Measurements from ENCODE around the gene TSPOAP1.

The TSPOAP1 gene

DNA sequence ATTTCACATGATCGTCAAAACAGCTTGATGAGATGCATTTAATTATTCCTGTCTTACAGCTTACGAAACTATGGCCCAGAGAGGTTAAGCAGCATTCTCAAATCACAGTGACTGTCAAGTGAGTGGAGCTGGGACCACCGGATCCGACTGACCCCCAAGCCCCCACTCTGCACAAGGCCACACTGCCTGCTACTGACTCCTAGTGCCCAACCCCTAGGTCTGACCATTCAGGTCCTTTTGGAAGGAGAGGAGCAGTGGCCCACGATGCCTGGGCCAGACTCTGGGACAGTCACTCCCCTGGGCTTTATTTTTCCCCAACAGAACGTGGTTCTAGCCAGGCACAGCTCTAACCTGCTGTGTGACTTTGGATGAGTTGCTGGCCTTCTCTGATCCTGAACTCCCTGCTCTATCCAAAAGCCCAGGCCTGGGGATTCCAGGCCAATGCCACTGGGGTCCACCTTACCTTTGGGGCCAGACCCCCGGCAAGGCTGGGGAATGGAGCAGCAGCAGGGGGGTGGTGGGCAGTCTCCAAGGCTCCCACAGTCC, 9.9 kb downstream of the TSPOAP1 start:
- TF ChIP-seq, protein P1, sequence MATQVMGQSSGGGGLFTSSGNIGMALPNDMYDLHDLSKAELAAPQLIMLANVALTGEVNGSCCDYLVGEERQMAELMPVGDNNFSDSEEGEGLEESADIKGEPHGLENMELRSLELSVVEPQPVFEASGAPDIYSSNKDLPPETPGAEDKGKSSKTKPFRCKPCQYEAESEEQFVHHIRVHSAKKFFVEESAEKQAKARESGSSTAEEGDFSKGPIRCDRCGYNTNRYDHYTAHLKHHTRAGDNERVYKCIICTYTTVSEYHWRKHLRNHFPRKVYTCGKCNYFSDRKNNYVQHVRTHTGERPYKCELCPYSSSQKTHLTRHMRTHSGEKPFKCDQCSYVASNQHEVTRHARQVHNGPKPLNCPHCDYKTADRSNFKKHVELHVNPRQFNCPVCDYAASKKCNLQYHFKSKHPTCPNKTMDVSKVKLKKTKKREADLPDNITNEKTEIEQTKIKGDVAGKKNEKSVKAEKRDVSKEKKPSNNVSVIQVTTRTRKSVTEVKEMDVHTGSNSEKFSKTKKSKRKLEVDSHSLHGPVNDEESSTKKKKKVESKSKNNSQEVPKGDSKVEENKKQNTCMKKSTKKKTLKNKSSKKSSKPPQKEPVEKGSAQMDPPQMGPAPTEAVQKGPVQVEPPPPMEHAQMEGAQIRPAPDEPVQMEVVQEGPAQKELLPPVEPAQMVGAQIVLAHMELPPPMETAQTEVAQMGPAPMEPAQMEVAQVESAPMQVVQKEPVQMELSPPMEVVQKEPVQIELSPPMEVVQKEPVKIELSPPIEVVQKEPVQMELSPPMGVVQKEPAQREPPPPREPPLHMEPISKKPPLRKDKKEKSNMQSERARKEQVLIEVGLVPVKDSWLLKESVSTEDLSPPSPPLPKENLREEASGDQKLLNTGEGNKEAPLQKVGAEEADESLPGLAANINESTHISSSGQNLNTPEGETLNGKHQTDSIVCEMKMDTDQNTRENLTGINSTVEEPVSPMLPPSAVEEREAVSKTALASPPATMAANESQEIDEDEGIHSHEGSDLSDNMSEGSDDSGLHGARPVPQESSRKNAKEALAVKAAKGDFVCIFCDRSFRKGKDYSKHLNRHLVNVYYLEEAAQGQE (IDR thresholded peaks at IDR 0.05; ENCODE audit: insufficient read depth in 1 of 2, low read depth in 2 of 2, low read length in 2 of 2), result no peak
- TF ChIP-seq FOXP2 (optimal IDR thresholded peaks at IDR 0.05; ENCODE audit: borderline replicate concordance, extremely low read depth, extremely low read length, insufficient read depth), result no peak
- no peak for TF ChIP-seq TAF1 (IDR thresholded peaks at IDR 0.05; ENCODE audit: borderline replicate concordance, insufficient read depth, low read length)
- TF ChIP-seq SIN3A (IDR thresholded peaks at IDR 0.05; ENCODE audit: borderline replicate concordance, insufficient read depth, low read length), result no peak
- no peak for TF ChIP-seq POLR2AphosphoS5 (IDR thresholded peaks at IDR 0.05; ENCODE audit: low read depth, low read length)

DNA sequence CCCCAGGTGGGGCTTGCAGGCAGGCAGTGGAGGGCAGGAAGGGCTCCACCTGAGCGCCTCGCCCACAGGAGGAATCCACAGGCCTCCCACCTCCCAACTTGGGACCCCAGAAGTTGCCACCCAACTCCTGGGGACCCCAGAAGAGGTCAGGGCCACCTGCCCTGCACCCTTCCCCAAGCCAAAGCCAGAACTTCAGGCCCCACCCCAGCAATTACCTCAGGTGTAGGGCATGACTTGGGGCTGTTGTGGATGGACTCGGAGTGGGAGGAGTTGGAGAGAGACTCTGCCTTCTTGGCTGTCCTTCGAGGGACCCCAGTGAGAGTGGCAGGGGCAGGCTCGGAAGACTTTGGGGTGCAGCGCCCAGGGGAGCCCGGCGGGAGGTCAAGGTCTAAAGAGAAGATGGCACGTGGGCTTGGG, 10.5 kb downstream of the TSPOAP1 start:
- TF ChIP-seq SIN3A (IDR thresholded peaks at IDR 0.05; ENCODE audit: borderline replicate concordance, insufficient read depth, low read length) (no peak), TAF1 (IDR thresholded peaks at IDR 0.05; ENCODE audit: borderline replicate concordance, insufficient read depth, low read length) (no peak), POLR2AphosphoS5 (IDR thresholded peaks at IDR 0.05; ENCODE audit: low read depth, low read length) (no peak), FOXP2 (optimal IDR thresholded peaks at IDR 0.05; ENCODE audit: borderline replicate concordance, extremely low read depth, extremely low read length, insufficient read depth) (no peak)
- TF ChIP-seq, protein P1 (IDR thresholded peaks at IDR 0.05; ENCODE audit: insufficient read depth in 1 of 2, low read depth in 2 of 2, low read length in 2 of 2), result no peak

DNA sequence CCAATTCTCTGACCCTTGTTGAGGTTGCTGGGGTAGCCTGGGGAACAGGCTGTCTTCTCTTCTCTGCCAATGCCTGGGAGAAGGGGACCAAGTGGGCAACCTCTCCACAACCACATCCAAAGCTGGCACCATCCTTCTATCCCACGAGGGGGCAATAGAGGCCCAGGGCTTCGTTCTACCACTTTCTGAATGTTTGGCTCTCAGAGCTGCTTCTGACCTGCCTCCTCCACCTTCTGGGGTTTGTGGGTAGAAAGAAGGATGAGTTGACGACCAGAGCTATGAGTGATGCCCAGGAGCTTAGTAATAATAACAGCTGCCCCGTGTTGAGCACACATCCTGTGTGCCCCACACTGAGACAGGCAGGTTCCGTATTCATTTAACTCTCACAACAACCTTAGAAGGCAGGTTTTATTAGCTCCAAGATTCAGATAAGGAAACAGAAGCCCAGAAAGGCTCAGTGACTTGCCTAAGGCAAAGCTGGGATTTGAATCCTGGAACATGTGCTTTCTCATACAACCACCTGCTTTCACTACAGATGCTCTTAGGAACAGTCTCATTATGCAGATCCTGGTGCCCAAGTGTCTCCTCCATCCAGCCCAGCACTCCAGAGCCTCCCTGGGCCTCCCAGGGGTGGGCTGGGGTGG, 11.1 kb downstream of the TSPOAP1 start:
- TF ChIP-seq FOXP2 (optimal IDR thresholded peaks at IDR 0.05; ENCODE audit: borderline replicate concordance, extremely low read depth, extremely low read length, insufficient read depth) (no peak), POLR2AphosphoS5 (IDR thresholded peaks at IDR 0.05; ENCODE audit: low read depth, low read length) (no peak), SIN3A (IDR thresholded peaks at IDR 0.05; ENCODE audit: borderline replicate concordance, insufficient read depth, low read length) (no peak), TAF1 (IDR thresholded peaks at IDR 0.05; ENCODE audit: borderline replicate concordance, insufficient read depth, low read length) (no peak)
- TF ChIP-seq, protein P1 (IDR thresholded peaks at IDR 0.05; ENCODE audit: insufficient read depth in 1 of 2, low read depth in 2 of 2, low read length in 2 of 2), result no peak

DNA sequence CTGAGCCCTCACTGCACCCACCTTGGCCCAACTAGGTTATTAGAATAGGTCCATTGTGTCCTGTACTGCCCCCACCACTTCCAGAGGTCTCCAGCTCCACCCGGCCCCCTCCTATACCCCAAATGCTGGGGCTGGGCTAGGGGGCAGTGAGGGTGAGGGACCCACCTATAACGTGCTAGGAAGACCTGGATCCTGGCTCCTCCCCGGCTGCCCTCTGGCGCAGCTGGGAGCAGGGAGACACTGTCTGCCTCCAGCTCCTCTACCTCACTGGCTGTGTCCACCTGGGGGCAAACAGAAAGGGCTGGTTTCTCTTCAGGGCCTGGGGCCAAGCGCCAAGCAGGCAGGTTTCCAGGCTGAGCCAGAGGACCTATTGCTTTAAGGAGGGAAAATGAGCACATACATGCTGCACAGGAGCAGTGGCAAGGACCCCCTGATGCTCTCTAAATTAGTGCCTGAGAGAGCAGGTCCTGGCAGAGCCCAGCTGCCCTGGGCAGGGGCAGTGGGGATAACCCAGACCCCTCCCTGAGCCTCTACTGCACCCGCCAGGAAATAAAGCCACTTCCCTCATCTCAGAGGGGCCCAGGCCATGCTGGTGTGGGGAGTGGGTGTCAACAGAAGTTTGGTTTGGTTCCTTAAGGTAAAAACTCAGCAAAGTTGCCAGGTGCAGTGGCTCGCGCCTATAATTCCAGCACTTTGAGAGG, 12.2 kb downstream of the TSPOAP1 start:
- TF ChIP-seq FOXP2 (optimal IDR thresholded peaks at IDR 0.05; ENCODE audit: borderline replicate concordance, extremely low read depth, extremely low read length, insufficient read depth), result no peak
- TF ChIP-seq TAF1 (IDR thresholded peaks at IDR 0.05; ENCODE audit: borderline replicate concordance, insufficient read depth, low read length), result no peak
- no peak for TF ChIP-seq POLR2AphosphoS5 (IDR thresholded peaks at IDR 0.05; ENCODE audit: low read depth, low read length)
- no peak for TF ChIP-seq SIN3A (IDR thresholded peaks at IDR 0.05; ENCODE audit: borderline replicate concordance, insufficient read depth, low read length)
- TF ChIP-seq, protein P1 (IDR thresholded peaks at IDR 0.05; ENCODE audit: insufficient read depth in 1 of 2, low read depth in 2 of 2, low read length in 2 of 2), result no peak

Measured in PFSK-1 (cell line).